ENCODE measurements around the gene POLE. TPM values are rescaled to one million over a fixed set of nuclear protein-coding genes. Genes with fewer than 3 reads are reported as not detected.

POLE gene
- polyA plus RNA-seq, 1 of the 3 experiments (the other 2 are of a cell fraction): 20.1 TPM

DNA sequence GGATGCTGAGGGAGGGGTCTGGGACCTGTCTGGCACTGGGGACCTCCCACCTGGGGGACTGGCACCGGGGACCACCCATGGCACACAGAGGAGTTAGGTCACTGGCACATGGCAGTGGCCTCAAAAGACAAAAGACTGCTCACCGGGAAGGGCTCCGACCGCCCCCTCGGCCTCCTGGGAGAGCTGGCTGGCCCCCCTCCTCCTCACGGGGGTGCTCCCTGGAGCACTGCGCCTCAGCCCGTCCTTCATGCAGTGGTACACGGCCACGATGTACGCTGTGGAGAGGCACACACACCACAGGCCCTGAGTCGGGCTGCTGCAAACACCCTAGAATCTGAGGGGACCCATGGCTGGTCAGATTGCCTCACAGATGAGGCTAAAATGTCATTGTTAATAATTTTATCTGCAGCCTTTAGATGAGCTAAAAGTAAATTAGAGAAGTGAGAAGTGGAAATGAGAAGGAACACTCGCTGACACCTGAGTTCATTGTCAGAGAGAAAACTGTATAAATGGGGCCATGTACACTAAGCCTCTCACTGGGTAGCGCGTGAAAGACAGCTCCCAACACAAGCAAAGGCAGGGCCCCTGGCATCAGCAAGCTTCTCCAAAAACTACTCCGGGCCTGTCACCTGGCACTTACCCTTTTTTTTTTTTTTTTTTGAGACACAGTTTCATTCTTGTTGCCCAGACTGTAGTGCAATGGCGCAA is 54.5 kb downstream of the POLE start:
- no peaks in the 10 kb centered on the region for H3K4me1 ChIP-seq (ENCODE audit: control insufficient read depth in 1 of 2, insufficient read depth in 2 of 2, low read depth in 1 of 2, low read length in 1 of 2)
- DNase-seq: no peak
- H3K79me2 ChIP-seq (ENCODE audit: insufficient read depth): no peaks in the 10 kb centered on the region
- H3K4me2 ChIP-seq: no peak overlapping the region
- no peak overlapping the region for H2AFZ ChIP-seq (ENCODE audit: low read depth)
- H3K36me3 ChIP-seq (replicated peaks in 1 of 2; ENCODE audit: control insufficient read depth in 1 of 2, insufficient read depth in 2 of 2, low read length in 1 of 2): peaks cover 0 to 28% of the 10 kb centered on the region in 2 experiments
- H3K27me3 ChIP-seq (ENCODE audit: insufficient read depth): no peaks in the 10 kb centered on the region
- H3K9me2 ChIP-seq: no peaks in the 10 kb centered on the region
- H3K27ac ChIP-seq (ENCODE audit: low read depth in 2 of 2, low read length in 1 of 2): no peak overlapping the region
- H4K20me1 ChIP-seq (ENCODE audit: insufficient read depth): no peaks in the 10 kb centered on the region
- WGBS (ENCODE audit: low lambda C conversion rate): 83% methylated on average over 10 of the region's 17 CpGs
- no peak for TF ChIP-seq ZBTB33 (IDR thresholded peaks at IDR 0.05; ENCODE audit: borderline replicate concordance, low read depth)
- no peak for TF ChIP-seq CTCF (IDR thresholded peaks at IDR 0.05)
- no peak for TF ChIP-seq SIN3A (IDR thresholded peaks at IDR 0.05; ENCODE audit: borderline replicate concordance, low read depth, low read length)
- no peak for TF ChIP-seq EP300 (IDR thresholded peaks at IDR 0.05; ENCODE audit: borderline replicate concordance in 1 of 2, low read depth in 1 of 2, low read length in 1 of 2)
- no peak for TF ChIP-seq RFX5 (IDR thresholded peaks at IDR 0.05; ENCODE audit: low read length)
- no peak for TF ChIP-seq USF2 (IDR thresholded peaks at IDR 0.05; ENCODE audit: borderline replicate concordance, low read depth, low read length)
- no peak for TF ChIP-seq RAD21 (IDR thresholded peaks at IDR 0.05; ENCODE audit: low read length)
- no peak for TF ChIP-seq GABPA (IDR thresholded peaks at IDR 0.05; ENCODE audit: low read depth)
- TF ChIP-seq RCOR1 (IDR thresholded peaks at IDR 0.05; ENCODE audit: low read length): no peak
- no peak for TF ChIP-seq TCF12 (IDR thresholded peaks at IDR 0.05)
- no peak for TF ChIP-seq MXI1 (IDR thresholded peaks at IDR 0.05; ENCODE audit: low read depth, low read length)
- ChIA-PET CTCF (interaction anchor here (1.9 to 4.5 kb wide), 2 partner anchors 18 to 218 kb away, joined by 8 to 18 read pairs; no protein-coding TSS in a partner anchor), POLR2A (no interaction called here)
- no peak overlapping the region for H3K9ac ChIP-seq
- H3K4me3 ChIP-seq (ENCODE audit: low read depth in 2 of 2, low read length in 1 of 2): no peak overlapping the region
- no peaks in the 10 kb centered on the region for H3F3A ChIP-seq (replicated peaks; ENCODE audit: insufficient read depth)
- no peaks in the 10 kb centered on the region for H3K9me3 ChIP-seq

- TF ChIP-seq YY1 (IDR thresholded peaks at IDR 0.05; ENCODE audit: low read depth) (no peak), RCOR1 (IDR thresholded peaks at IDR 0.05; ENCODE audit: low read length) (no peak), ELF1 (IDR thresholded peaks at IDR 0.05) (no peak), TAF1 (IDR thresholded peaks at IDR 0.05; ENCODE audit: borderline replicate concordance, low read depth, low read length) (no peak), CTCF (IDR thresholded peaks at IDR 0.05) (no peak), CHD2 (IDR thresholded peaks at IDR 0.05; ENCODE audit: low read length, partially characterized antibody) (no peak), TEAD4 (IDR thresholded peaks at IDR 0.05; ENCODE audit: borderline replicate concordance, insufficient read depth) (no peak)
- Histone ChIP-seq H3K9me2 (no peaks in the 10 kb centered on the region), H4K20me1 (ENCODE audit: insufficient read depth) (no peaks in the 10 kb centered on the region), H3K36me3 (replicated peaks in 1 of 2; ENCODE audit: control insufficient read depth in 1 of 2, insufficient read depth in 2 of 2, low read length in 1 of 2) (peaks cover 0 to 28% of the 10 kb centered on the region in 2 experiments), H2AFZ (ENCODE audit: low read depth) (no peak overlapping the region), H3K79me2 (ENCODE audit: insufficient read depth) (no peaks in the 10 kb centered on the region), H3K27me3 (ENCODE audit: insufficient read depth) (no peaks in the 10 kb centered on the region), H3K27ac (ENCODE audit: low read depth in 2 of 2, low read length in 1 of 2) (no peak overlapping the region), H3F3A (replicated peaks; ENCODE audit: insufficient read depth) (no peaks in the 10 kb centered on the region), H3K4me3 (ENCODE audit: low read depth in 2 of 2, low read length in 1 of 2) (no peak overlapping the region), H3K9ac (no peak overlapping the region), H3K9me3 (no peaks in the 10 kb centered on the region), H3K4me2 (no peak overlapping the region), H3K4me1 (ENCODE audit: control insufficient read depth in 1 of 2, insufficient read depth in 2 of 2, low read depth in 1 of 2, low read length in 1 of 2) (no peaks in the 10 kb centered on the region)
- 94% methylated on average over 9 of the region's 11 CpGs for WGBS (ENCODE audit: low lambda C conversion rate)
- no peak for DNase-seq
- ChIA-PET CTCF (interaction anchor here (4.5 kb wide), 1 partner anchor 217 kb away, joined by 18 read pairs; no protein-coding TSS in a partner anchor), POLR2A (no interaction called here)
These were observed 55.5 kb downstream of the POLE start for GRCh38 chr12:132631666-132632065.

Measured in SK-N-SH (cell line).